NK-92 (cell line): ENCODE data around the gene OBSCN.

Experiments used
- DNase-seq: peaks from one replicate; lab custom pipeline; 2025; ENCODE audit not compliant: unreplicated experiment; lab: John Stamatoyannopoulos, UW

The OBSCN gene

GRCh38 chr1:228428412-228428811 lies 220.6 kb downstream of the OBSCN start:
- DNase-seq, result no peak
